ENCODE measurements around the gene HMCN2.

HMCN2 gene

DNA sequence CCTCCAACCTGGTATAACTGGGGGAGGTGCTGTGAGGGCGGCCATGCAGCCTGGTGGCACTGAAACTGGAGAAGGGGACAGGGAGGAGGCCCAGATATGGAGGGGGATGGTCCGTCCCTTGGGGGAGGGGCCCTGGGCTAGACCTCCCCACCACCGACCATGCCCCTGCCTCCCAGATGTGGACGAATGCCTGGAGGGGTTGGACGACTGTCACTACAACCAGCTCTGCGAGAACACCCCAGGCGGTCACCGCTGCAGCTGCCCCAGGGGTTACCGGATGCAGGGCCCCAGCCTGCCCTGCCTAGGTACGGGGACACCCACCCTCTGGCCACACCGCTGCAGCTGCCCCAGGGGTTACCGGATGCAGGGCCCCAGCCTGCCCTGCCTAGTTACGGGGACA, 163.8 kb downstream of the HMCN2 start:
- Histone ChIP-seq H2BK12ac (ENCODE audit: low read length in 2 of 2) (no peak overlapping the region), H3K4me3 (ENCODE audit: insufficient read depth in 1 of 2, low read depth in 1 of 2, low read length in 2 of 2) (no peak overlapping the region), H3K79me1 (replicated peaks; ENCODE audit: low read length, poor library complexity, severe bottlenecking) (no peaks in the 10 kb centered on the region), H3K18ac (ENCODE audit: low read depth in 1 of 2, low read length in 2 of 2) (no peak overlapping the region), H3K27ac (ENCODE audit: low read length, poor library complexity, severe bottlenecking) (no peak overlapping the region), H4K8ac (ENCODE audit: low read length) (no peak overlapping the region), H2BK15ac (ENCODE audit: low read depth, poor library complexity, severe bottlenecking) (peak overlapping the region; percentile 2), H3K9ac (ENCODE audit: low read length) (no peak overlapping the region), H3K27me3 (ENCODE audit: control insufficient read depth in 1 of 2, insufficient read depth in 1 of 2, low read length in 2 of 2) (peaks cover 0 to 32% of the 10 kb centered on the region in 2 experiments), H2AK5ac (ENCODE audit: low read length, severe bottlenecking) (no peak overlapping the region), H3K36me3 (ENCODE audit: control insufficient read depth in 1 of 2, insufficient read depth in 2 of 2, low read depth in 1 of 2, low read length in 2 of 2) (peaks cover 0 to 4% of the 10 kb centered on the region in 2 experiments), H2AFZ (ENCODE audit: low read depth, low read length) (no peak overlapping the region), H3K4ac (ENCODE audit: low read depth in 1 of 2, low read length in 2 of 2) (no peak overlapping the region), H3K23ac (ENCODE audit: low read length in 2 of 2) (no peak overlapping the region), H3K14ac (ENCODE audit: low read length in 2 of 2) (no peak overlapping the region), H3K4me2 (ENCODE audit: low read length, poor library complexity, severe bottlenecking) (no peak overlapping the region), H3K9me3 (ENCODE audit: control insufficient read depth, low read length) (peaks cover 3% of the 10 kb centered on the region), H2BK120ac (ENCODE audit: low read depth, low read length) (no peak overlapping the region), H2BK5ac (ENCODE audit: low read depth, low read length, poor library complexity, severe bottlenecking) (no peak overlapping the region), H3K4me1 (ENCODE audit: control insufficient read depth, insufficient read depth, low read depth, low read length) (peaks cover 38% of the 10 kb centered on the region), H4K91ac (ENCODE audit: low read length) (no peak overlapping the region)
- 94% methylated on average over 13 of the region's 13 CpGs for WGBS
- DNase-seq: no peak

DNA sequence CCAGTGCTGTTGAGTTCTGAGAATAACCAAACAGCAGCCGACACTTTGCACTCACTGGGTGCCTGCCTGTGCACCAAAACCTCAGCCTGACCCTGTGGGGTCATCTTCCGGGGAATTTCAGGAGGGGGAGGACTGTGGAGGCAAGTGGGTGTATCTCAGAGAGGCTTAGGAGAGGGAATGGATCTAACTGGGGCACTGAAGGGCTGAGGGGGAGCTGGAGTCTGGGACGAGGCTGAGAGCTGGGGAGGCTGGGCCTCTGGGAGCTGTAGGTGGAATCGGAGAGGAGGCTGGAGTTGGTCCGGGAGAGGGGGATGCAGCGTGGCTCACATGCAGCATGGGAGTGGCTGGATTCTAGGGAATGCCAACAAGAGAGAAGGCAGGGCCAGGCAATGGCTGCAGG, 164.3 kb downstream of the HMCN2 start:
- Histone ChIP-seq H2BK12ac (ENCODE audit: low read length in 2 of 2) (no peak overlapping the region), H3K4me1 (ENCODE audit: control insufficient read depth, insufficient read depth, low read depth, low read length) (peaks cover 38% of the 10 kb centered on the region), H3K27me3 (ENCODE audit: control insufficient read depth in 1 of 2, insufficient read depth in 1 of 2, low read length in 2 of 2) (peaks cover 0 to 28% of the 10 kb centered on the region in 2 experiments), H3K79me1 (replicated peaks; ENCODE audit: low read length, poor library complexity, severe bottlenecking) (no peaks in the 10 kb centered on the region), H3K9me3 (ENCODE audit: control insufficient read depth, low read length) (peaks cover 3% of the 10 kb centered on the region), H4K8ac (ENCODE audit: low read length) (no peak overlapping the region), H3K14ac (ENCODE audit: low read length in 2 of 2) (no peak overlapping the region), H2BK120ac (ENCODE audit: low read depth, low read length) (no peak overlapping the region), H4K91ac (ENCODE audit: low read length) (no peak overlapping the region), H3K36me3 (ENCODE audit: control insufficient read depth in 1 of 2, insufficient read depth in 2 of 2, low read depth in 1 of 2, low read length in 2 of 2) (peaks cover 0 to 4% of the 10 kb centered on the region in 2 experiments), H3K4me3 (ENCODE audit: insufficient read depth in 1 of 2, low read depth in 1 of 2, low read length in 2 of 2) (no peak overlapping the region), H3K23ac (ENCODE audit: low read length in 2 of 2) (no peak overlapping the region), H2AK5ac (ENCODE audit: low read length, severe bottlenecking) (no peak overlapping the region), H3K4ac (ENCODE audit: low read depth in 1 of 2, low read length in 2 of 2) (no peak overlapping the region), H3K18ac (ENCODE audit: low read depth in 1 of 2, low read length in 2 of 2) (no peak overlapping the region), H2BK5ac (ENCODE audit: low read depth, low read length, poor library complexity, severe bottlenecking) (no peak overlapping the region), H2AFZ (ENCODE audit: low read depth, low read length) (no peak overlapping the region), H3K4me2 (ENCODE audit: low read length, poor library complexity, severe bottlenecking) (no peak overlapping the region), H2BK15ac (ENCODE audit: low read depth, poor library complexity, severe bottlenecking) (no peak overlapping the region), H3K9ac (ENCODE audit: low read length) (no peak overlapping the region), H3K27ac (ENCODE audit: low read length, poor library complexity, severe bottlenecking) (no peak overlapping the region)
- DNase-seq: no peak
- WGBS: 88% methylated on average over 6 of the region's 6 CpGs

DNA sequence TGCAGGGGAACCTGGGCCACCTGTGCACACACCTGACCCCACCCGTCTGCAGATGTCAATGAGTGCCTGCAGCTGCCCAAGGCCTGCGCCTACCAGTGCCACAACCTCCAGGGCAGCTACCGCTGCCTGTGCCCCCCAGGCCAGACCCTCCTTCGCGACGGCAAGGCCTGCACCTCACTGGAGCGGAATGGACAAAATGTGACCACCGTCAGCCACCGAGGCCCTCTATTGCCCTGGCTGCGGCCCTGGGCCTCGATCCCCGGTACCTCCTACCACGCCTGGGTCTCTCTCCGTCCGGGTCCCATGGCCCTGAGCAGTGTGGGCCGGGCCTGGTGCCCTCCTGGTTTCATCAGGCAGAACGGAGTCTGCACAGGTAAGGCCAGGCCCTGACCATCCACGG, 164.7 kb downstream of the HMCN2 start:
- H3K4ac ChIP-seq (ENCODE audit: low read depth in 1 of 2, low read length in 2 of 2): no peak overlapping the region
- peaks cover 3% of the 10 kb centered on the region for H3K9me3 ChIP-seq (ENCODE audit: control insufficient read depth, low read length)
- H3K79me1 ChIP-seq (replicated peaks; ENCODE audit: low read length, poor library complexity, severe bottlenecking): no peaks in the 10 kb centered on the region
- no peak overlapping the region for H3K4me2 ChIP-seq (ENCODE audit: low read length, poor library complexity, severe bottlenecking)
- H3K18ac ChIP-seq (ENCODE audit: low read depth in 1 of 2, low read length in 2 of 2): no peak overlapping the region
- H3K36me3 ChIP-seq (ENCODE audit: control insufficient read depth in 1 of 2, insufficient read depth in 2 of 2, low read depth in 1 of 2, low read length in 2 of 2): peaks cover 0 to 4% of the 10 kb centered on the region in 2 experiments
- no peak overlapping the region for H3K27ac ChIP-seq (ENCODE audit: low read length, poor library complexity, severe bottlenecking)
- no peak overlapping the region for H2AFZ ChIP-seq (ENCODE audit: low read depth, low read length)
- no peak overlapping the region for H4K91ac ChIP-seq (ENCODE audit: low read length)
- H3K27me3 ChIP-seq (ENCODE audit: control insufficient read depth in 1 of 2, insufficient read depth in 1 of 2, low read length in 2 of 2): peaks cover 0 to 24% of the 10 kb centered on the region in 2 experiments
- H3K4me1 ChIP-seq (ENCODE audit: control insufficient read depth, insufficient read depth, low read depth, low read length): peaks cover 38% of the 10 kb centered on the region
- H4K8ac ChIP-seq (ENCODE audit: low read length): no peak overlapping the region
- no peak overlapping the region for H3K4me3 ChIP-seq (ENCODE audit: insufficient read depth in 1 of 2, low read depth in 1 of 2, low read length in 2 of 2)
- no peak overlapping the region for H2BK120ac ChIP-seq (ENCODE audit: low read depth, low read length)
- H2BK5ac ChIP-seq (ENCODE audit: low read depth, low read length, poor library complexity, severe bottlenecking): no peak overlapping the region
- no peak overlapping the region for H2BK15ac ChIP-seq (ENCODE audit: low read depth, poor library complexity, severe bottlenecking)
- no peak for DNase-seq
- no peak overlapping the region for H3K9ac ChIP-seq (ENCODE audit: low read length)
- no peak overlapping the region for H3K23ac ChIP-seq (ENCODE audit: low read length in 2 of 2)
- no peak overlapping the region for H2BK12ac ChIP-seq (ENCODE audit: low read length in 2 of 2)
- WGBS: 99% methylated on average over 18 of the region's 18 CpGs
- no peak overlapping the region for H3K14ac ChIP-seq (ENCODE audit: low read length in 2 of 2)
- H2AK5ac ChIP-seq (ENCODE audit: low read length, severe bottlenecking): no peak overlapping the region

DNA sequence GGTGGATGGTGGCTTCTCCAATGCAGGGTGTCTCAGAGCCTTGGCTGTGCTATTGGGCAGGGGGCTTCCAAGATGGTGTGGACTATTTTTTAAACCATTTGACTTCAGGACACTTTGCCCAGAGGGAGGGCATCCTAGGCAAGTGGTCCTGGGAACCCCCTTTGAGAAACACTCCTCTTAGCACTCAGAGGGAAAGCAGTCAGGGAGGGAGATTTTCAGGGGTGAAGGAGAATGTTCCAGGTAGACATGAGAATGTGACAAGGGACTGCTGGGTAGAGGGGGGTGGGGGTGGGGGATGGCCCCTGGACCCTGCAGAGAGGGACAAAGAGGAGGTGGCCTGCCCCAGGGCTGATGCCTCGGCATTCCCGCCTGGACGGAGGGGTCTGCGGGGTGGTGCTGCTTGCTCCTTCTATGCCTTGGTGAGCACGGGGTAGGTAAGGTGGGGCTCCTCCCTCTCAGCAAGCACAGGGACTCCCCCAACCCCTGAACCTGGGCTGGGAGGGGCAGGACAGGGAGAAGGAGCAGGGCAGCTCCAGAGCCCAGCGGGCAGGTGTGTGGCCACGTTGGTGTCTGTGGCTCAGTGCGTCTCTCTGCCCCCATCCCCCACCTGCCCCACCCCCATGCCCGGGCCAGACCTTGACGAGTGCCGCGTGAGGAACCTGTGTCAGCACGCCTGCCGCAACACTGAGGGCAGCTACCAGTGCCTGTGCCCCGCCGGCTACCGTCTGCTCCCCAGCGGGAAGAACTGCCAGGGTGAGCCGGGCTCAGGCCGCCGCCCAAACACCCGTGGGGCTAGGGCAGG, 165.4 kb downstream of the HMCN2 start:
- H3K36me3 ChIP-seq (ENCODE audit: control insufficient read depth in 1 of 2, insufficient read depth in 2 of 2, low read depth in 1 of 2, low read length in 2 of 2): peaks cover 0 to 4% of the 10 kb centered on the region in 2 experiments
- no peak overlapping the region for H3K27ac ChIP-seq (ENCODE audit: low read length, poor library complexity, severe bottlenecking)
- no peak overlapping the region for H3K4me2 ChIP-seq (ENCODE audit: low read length, poor library complexity, severe bottlenecking)
- H3K4me3 ChIP-seq (ENCODE audit: insufficient read depth in 1 of 2, low read depth in 1 of 2, low read length in 2 of 2): no peak overlapping the region
- no peak overlapping the region for H2BK15ac ChIP-seq (ENCODE audit: low read depth, poor library complexity, severe bottlenecking)
- no peak overlapping the region for H4K91ac ChIP-seq (ENCODE audit: low read length)
- no peak overlapping the region for H3K9ac ChIP-seq (ENCODE audit: low read length)
- no peak overlapping the region for H3K23ac ChIP-seq (ENCODE audit: low read length in 2 of 2)
- no peak for DNase-seq
- no peak overlapping the region for H2BK5ac ChIP-seq (ENCODE audit: low read depth, low read length, poor library complexity, severe bottlenecking)
- H3K18ac ChIP-seq (ENCODE audit: low read depth in 1 of 2, low read length in 2 of 2): no peak overlapping the region
- 91% methylated on average over 18 of the region's 22 CpGs for WGBS
- H2AK5ac ChIP-seq (ENCODE audit: low read length, severe bottlenecking): no peak overlapping the region
- H2BK120ac ChIP-seq (ENCODE audit: low read depth, low read length): no peak overlapping the region
- no peaks in the 10 kb centered on the region for H3K79me1 ChIP-seq (replicated peaks; ENCODE audit: low read length, poor library complexity, severe bottlenecking)
- H3K27me3 ChIP-seq (ENCODE audit: control insufficient read depth in 1 of 2, insufficient read depth in 1 of 2, low read length in 2 of 2): peaks cover 0 to 23% of the 10 kb centered on the region in 2 experiments
- peaks cover 33% of the 10 kb centered on the region for H3K4me1 ChIP-seq (ENCODE audit: control insufficient read depth, insufficient read depth, low read depth, low read length)
- H3K14ac ChIP-seq (ENCODE audit: low read length in 2 of 2): no peak overlapping the region
- peaks cover 3% of the 10 kb centered on the region for H3K9me3 ChIP-seq (ENCODE audit: control insufficient read depth, low read length)
- no peak overlapping the region for H2BK12ac ChIP-seq (ENCODE audit: low read length in 2 of 2)
- H3K4ac ChIP-seq (ENCODE audit: low read depth in 1 of 2, low read length in 2 of 2): no peak overlapping the region
- no peak overlapping the region for H2AFZ ChIP-seq (ENCODE audit: low read depth, low read length)
- no peak overlapping the region for H4K8ac ChIP-seq (ENCODE audit: low read length)

Measured in mesenchymal stem cell (in vitro differentiated cells and primary cell).